ENCODE data around the gene RELL2. TPM values are rescaled to one million over a fixed set of nuclear protein-coding genes. Genes with fewer than 3 reads are reported as not detected.

RELL2 gene
- total RNA-seq, 1 donor from 2014 or later = 0.96 TPM

DNA sequence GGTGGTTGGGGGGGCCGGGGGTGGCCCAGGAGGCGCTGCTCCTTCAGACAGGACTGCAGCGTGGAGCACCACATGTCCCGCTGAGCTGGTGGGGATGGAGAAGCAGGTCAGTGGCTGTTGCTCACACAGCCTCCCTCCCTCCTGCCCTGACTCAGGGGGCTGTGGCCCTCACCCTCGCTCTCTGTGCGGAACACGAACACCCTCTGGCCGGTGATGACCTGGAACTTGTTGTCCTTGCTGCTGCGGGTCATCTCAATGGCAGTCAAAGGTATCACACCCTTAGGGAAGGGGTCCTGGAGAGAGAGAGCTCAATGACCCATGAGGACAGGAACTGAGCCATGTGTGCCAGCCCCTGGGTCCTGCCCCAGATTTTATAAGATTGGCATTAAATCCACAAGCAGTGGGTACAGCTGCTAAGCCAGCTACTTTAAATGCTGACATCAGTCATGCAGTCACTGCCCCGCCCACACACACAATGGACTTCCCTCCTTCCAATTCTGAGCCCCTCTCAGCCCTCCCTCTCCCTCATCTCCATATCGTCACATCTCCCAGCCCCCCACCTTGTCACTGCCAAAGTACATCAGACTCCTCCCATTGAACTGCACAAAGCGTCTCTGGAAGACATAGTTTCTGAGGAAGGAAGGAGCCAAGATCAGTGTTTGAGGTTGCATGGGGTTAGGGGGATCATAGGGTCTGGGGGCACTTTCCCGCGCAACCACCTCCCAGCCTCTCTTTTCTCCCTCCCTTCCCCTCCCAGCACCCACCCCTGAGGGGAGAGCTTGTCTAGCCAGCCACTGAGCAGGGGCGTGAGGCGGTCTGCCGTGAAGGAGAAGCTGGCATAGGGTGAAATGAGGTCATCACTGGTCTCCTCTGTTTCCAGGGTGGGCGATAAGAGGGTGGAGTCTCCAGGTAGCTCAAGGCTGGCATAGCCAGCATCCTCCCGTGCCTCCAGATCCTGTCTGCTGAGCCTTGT is 36.3 kb downstream of the RELL2 start:
- ATAC-seq = no peak
- no peak for DNase-seq (ENCODE audit: low spot score)

DNA sequence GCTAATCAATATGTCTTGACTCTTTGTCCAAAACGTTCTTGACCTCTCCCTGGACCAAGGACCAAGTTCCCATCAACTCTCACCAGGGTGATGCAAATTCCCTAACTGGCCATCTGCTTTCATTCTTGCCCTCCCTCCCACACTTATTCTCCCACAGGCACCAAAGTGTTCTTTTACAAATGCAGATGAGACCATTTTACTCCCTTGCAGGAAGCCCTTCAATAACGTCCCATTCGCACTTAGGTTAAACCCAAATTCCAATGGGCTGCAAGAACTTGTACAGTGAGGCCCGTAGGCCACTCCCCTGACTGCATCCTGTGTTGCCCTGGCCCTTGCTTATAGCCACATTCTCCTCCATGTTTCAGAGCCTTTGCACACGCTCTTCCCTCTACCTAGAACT is 38.0 kb downstream of the RELL2 start:
- DNase-seq (ENCODE audit: low spot score) (no peak), ATAC-seq (no peak)

DNA sequence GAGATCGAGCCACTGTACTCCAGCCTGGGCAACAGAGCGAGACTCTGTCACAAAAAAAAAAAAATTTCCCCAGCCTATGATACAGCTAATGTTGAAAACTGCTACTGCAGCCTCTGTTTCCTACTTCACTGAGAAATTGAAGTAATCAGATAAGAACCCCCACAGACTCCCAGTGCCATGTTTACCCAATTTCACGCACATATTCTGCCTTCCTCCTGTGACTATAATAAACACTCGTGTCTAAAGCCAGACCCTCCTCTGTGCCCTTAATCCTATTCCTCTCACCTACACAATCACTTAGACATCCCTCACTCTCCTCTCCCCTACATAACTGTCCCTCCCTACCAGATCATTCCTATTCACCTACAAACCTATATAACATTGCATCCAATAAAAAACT is 38.9 kb downstream of the RELL2 start:
- DNase-seq (ENCODE audit: low spot score) (no peak), ATAC-seq (no peak)

DNA sequence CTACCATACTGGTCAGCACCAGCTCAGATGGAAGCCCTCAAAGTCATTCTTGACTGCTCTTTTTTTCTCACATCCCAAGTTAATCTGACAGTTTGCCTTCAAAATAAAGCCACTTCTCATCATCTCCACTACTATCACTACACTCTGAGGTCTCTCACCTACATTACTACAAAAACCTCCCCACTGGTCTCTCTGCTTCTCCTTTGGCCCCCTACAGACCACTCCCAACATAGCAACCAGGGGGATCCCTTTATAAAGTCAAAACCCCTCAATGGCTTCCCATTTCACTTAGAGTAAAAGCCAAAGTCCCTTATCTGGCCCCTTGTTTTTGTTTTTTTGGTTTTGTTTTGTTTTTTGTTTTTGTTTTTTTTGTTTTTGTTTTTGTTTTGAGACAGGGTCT is 40.6 kb downstream of the RELL2 start:
- no peak for ATAC-seq
- DNase-seq (ENCODE audit: low spot score) = no peak

DNA sequence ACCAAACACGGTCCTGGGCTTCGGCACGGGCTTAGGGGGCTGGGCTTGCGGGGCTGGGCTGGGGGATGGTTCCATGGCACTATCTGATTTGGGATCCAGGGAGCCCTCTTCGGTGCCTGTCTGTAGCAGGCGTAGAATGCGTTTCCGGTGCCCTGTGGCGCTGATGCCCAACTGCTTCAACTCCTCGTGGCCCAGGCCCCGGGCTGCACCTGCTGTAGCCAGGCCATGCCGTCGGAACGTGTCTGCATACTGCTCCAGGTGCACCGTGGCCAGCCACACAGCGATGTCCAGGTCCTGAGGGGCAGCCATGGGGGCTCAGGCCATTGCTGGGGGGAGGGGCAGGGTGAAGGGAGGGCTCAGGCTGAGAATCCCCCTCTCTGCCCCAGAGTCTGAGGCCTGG is 43.4 kb downstream of the RELL2 start:
- no peak for DNase-seq (ENCODE audit: low spot score)
- no peak for ATAC-seq

DNA sequence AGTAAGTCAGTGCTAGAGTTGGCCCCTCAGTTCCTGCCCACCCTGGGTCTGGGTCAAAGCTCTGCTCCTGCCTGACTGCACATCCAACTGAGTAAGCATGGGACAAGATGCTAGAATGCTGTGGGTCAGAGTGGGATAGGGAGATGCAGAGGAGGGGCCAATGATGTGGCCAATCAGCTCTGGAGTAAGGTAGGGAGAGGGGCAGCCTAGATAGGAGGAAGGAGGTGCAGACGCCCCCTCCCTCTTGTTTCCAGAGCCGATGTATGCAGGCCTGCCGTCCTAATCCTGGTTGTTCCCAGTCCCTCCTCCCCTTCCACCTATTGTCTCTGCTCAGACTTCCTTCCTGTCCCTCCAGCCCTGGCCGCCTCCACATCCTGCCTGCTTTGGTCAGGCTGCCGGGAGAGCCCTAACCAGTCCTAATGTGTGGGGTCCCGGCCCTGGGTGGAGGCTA is 44.0 kb downstream of the RELL2 start:
- ATAC-seq = peak; percentile 37
- DNase-seq (ENCODE audit: low spot score) = no peak

DNA sequence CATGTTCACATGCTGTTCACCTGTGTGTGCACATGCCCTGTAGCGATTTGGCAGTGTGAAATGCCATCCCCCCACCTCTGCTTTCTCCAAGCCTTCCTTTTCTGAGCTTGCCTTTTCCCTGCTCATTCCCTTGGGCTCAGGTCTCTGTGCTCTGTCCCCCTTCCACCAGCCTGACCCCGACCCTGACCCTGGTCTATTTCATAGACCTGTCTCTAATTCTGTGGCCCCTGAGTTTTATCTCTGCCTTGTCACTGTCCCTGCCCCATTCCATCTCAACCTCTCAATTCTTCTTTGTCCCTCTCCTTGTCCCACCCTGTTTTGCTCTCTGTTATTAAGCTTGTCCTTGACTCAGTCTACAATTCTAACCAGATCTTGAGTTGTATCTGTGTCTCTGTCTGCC is 44.5 kb downstream of the RELL2 start:
- no peak for DNase-seq (ENCODE audit: low spot score)
- ATAC-seq = no peak

DNA sequence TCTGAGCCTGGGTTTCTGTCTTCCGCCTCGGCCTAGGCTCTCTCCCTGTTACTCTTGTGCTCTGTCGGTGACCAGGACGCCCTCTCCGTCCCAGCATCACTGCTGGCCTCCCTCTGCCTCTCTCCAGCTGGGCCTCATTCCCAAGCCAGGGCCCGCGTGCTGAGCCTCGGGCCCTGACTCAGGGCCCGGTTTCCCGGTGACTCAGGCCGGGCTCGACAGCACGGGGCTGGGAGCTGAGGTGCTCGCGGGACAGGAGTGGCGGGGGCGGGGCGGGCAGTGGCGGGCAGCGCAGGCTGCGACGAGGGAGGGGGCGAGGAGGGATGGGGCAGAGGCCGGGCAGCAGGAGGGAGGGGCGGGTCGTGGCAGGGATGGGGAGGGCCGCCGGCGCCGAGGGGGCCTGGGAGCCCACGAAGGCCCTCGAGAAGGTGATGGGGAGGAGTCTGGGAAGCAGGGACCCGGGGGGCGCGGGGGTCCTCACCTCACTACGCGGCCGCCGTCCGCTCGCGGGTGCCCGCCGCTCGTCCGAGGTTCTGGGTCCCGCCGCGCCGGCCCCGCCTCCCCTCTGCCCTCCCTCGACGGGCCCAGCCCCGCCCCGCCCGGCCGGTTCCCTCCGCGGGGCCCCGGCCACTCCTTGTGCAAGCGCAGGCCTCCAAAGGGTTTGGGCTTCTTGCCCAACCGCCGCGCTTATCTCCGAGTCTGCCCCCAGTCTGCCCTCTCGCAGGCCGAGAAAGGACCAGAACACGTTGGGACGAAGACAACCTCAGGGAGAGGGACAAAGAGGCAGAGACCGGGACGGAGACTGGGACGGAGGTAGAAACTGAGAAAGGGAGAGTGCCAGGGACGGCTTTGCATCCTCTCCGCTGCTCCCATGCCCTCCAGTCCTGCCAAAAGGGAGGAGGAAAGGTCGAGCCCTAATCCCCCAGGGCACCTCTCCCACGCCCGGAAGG is 45.2 kb downstream of the RELL2 start, which contains the start of gene ARAP3:
TSS of gene ARAP3 (minus strand) at position 536 of the 947 bp plus-strand sequence. CDS start 1,744 bp downstream, outside the sequence.
- ATAC-seq = peak; percentile 90
- peak; percentile 86 for DNase-seq (ENCODE audit: low spot score)

DNA sequence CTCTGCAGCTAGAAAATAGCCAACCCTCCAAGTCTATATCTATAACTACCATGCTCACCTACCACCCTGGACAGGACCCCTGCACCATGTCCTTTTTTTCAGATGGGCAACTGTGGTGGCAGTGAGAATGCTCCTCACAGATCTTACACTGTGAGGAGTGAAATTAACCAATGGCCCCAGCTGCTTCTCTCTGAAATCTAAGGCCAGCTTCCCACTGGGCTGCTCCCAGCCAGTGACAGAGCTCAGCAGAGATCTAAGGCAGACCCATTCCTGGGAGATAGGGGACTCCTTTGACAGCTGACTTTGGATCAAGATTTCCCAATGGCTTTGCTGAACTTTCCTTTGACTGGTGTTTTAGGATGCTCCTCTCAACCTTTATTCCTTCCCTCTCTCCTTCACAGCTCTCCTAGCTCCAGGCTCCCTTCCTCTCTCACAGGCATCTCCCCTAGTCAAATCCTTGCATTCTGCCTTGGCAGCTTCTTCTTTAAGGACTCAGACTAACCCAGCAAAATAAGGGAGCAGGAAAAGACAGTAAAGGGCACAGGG is 46.9 kb downstream of the RELL2 start:
- ATAC-seq = no peak
- DNase-seq (ENCODE audit: low spot score) = no peak

DNA sequence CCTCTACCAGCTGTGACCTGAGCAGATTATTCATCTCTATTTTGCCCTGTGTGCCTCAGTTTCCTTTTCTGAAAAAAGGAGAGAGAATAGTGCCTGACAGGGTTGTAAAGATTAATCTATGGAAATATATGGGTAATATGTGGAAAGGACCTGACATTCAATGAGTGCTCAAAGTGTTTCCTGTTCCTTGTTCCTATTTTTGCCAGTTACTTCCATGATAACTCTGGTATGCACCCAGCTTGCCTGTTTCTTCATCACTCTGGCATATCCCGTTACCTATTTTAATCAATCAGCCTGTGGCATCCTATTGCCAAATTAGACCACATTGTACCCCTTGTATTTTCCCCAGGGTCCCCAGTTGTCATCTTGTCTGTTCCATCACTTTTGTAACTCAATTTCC is 48.8 kb downstream of the RELL2 start:
- ATAC-seq (no peak), DNase-seq (ENCODE audit: low spot score) (no peak)

DNA sequence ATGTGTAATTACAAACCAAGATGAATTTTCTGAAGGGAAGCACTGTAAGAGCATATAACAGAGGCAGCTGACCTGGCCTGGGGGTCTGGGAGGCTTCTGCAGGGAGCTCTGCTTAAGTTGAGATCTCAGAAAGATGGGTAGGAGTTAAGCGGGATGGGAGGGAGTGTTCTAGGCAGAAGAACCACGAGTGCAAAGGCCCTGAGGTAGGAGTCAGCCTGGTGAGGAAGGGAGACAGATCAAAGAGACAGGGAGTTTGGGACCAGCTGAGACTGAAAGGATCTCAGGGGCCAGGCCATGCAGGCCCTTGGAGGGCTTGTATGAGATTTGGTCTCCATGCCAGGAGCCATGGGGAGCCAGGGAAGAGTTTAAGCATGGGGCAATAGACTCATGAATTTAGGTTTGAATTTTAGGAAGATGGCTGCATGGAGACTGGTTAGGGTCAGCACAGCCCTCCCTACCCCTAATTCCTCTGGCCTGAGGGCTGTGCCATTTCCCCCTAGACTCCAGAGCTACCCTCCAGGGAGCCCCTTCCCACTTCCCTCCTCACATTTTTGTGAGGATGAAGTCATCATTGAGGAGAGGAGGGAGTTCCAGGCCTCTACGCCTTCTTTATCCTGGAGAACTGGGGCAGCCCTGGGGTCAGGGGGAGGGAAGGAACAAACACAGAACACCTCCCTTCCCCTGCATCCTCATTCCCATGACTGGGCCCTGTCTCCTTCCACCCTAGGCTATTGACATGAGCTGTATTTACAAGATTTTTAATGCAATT is 50.0 kb downstream of the RELL2 start:
- no peak for DNase-seq (ENCODE audit: low spot score)
- no peak for ATAC-seq

Other genes with a start within 250 kb of the RELL2 start
- gene PCDHGB4, start 249.3 kb upstream of the RELL2 start, total RNA-seq = 2.2 TPM
- gene PCDHGA8, start 244.4 kb upstream of the RELL2 start, total RNA-seq = 0.35 TPM
- 4.2 TPM for gene PCDHGB5, start 239.1 kb upstream of the RELL2 start, total RNA-seq
- 0.65 TPM for gene PCDHGA9, start 234.2 kb upstream of the RELL2 start, total RNA-seq
- gene PCDHGB6, start 229.0 kb upstream of the RELL2 start, total RNA-seq = 2.3 TPM
- 2.2 TPM for gene PCDHGA10, start 224.0 kb upstream of the RELL2 start, total RNA-seq
- 2.0 TPM for gene PCDHGB7, start 219.3 kb upstream of the RELL2 start, total RNA-seq
- gene PCDHGA11, start 215.9 kb upstream of the RELL2 start, total RNA-seq = 0.68 TPM
- 1.0 TPM for gene PCDHGA12, start 206.5 kb upstream of the RELL2 start, total RNA-seq
- 8.5 TPM for gene PCDHGC3, start 161.0 kb upstream of the RELL2 start, total RNA-seq
- 0.65 TPM for gene PCDHGC4, start 152.0 kb upstream of the RELL2 start, total RNA-seq
- gene PCDHGC5, start 147.9 kb upstream of the RELL2 start, total RNA-seq = 0.40 TPM
- 120 TPM for gene DIAPH1, start 18.0 kb upstream of the RELL2 start, total RNA-seq
- gene HDAC3, start 148 bp upstream of the RELL2 start, total RNA-seq = 28.7 TPM
- 1.7 TPM for gene FCHSD1, start 14.4 kb downstream of the RELL2 start, total RNA-seq
- gene ARAP3, start 45.2 kb downstream of the RELL2 start, total RNA-seq = 3.3 TPM
- 33.2 TPM for gene PCDH1, start 241.4 kb downstream of the RELL2 start, total RNA-seq

Data from left lobe of liver (tissue), 2 donors.